Psoas muscle (tissue), 8 donors: ENCODE measurements around the gene PLA2G15. TPM values are rescaled to one million over a fixed set of nuclear protein-coding genes. Genes with fewer than 3 reads are reported as not detected.

ENCODE experiments used
- ATAC-seq, 4 donors: fragments of 200-7000 bp; cut with Tn5 transposase; one replicate each; pipeline ENCODE4 v1.9.1; 2020; ENCODE audit warnings: moderate library complexity in 3 of 4, mild to moderate bottlenecking in 2 of 4
- DNase-seq, 2 donors: peaks; one replicate each; pipeline ENCODE4 v3.0.0-alpha.2; 2020
- H3K27ac ChIP-seq: fragments of 200-600 bp; one replicate; pipeline ENCODE4 v1.8.0; 2022
- H3K27me3 ChIP-seq, 3 donors: fragments of 200-600 bp in 1 of 3; one replicate each; pipeline versions ENCODE4 v1.6.1 to v1.8.0; 2013 to 2022; ENCODE audit warnings: low read length in 2 of 3, mild to moderate bottlenecking in 2 of 3, moderate library complexity in 1 of 3; ENCODE audit not compliant: insufficient read depth in 3 of 3
- H3K36me3 ChIP-seq, 2 donors: fragments of 200-600 bp in 1 of 2; one replicate each; pipeline versions ENCODE4 v1.6.1 to v1.8.0; 2013 to 2022; ENCODE audit warnings: low read depth in 1 of 2, mild to moderate bottlenecking in 1 of 2, moderate library complexity in 1 of 2; ENCODE audit not compliant: insufficient read depth in 1 of 2
- H3K4me1 ChIP-seq: fragments of 200-600 bp; one replicate; pipeline ENCODE4 v1.8.0; 2022
- H3K4me3 ChIP-seq: fragments of 200-600 bp; one replicate; pipeline ENCODE4 v1.8.0; 2022; ENCODE audit warnings: mild to moderate bottlenecking
- H3K9me3 ChIP-seq: fragments of 200-600 bp; one replicate; pipeline ENCODE4 v1.8.0; 2022
- WGBS, 3 donors: extraction: QIAGEN DNeasy Blood & Tissue Kit; methylation state at CpG; one replicate each; pipeline versions ENCODE4 v1.1.6 to v1.1.7; 2013; 5-methylcytosine and 5-hydroxymethylcytosine counted together
- intact Hi-C, 2 donors: fragments of 100-400 bp; cut with DNase I; formaldehyde crosslinking; loops; one replicate each; pipeline versions ENCODE4 v1.11.0 to v1.14.2; 2022
- long read RNA-seq, 2 donors: library from polyadenylated mRNA; unstranded; transcript quantifications; one replicate each; pipeline ENCODE4 v2.0.0, GENCODE V29; 2021
- polyA plus RNA-seq, 3 donors: library from polyadenylated mRNA; stranded (reverse); fragments of 200-250 nt; gene quantifications; one replicate each; pipeline ENCODE4 v1.2.3, GENCODE V29; 2013
- total RNA-seq, 4 donors: library from RNA; stranded (reverse); fragmentation: NEBNext Ultra II Directional in 2 of 4; extraction: Animal tissue kit (Norgen Biotek cat#: 25700) in 2 of 4; gene quantifications; one replicate each; pipeline versions ENCODE4 v1.2.1 to v1.2.4, GENCODE V29; 2021 to 2023
- TF ChIP-seq, protein P1 (sequence below): fragments of 200-600 bp; IDR thresholded peaks from one replicate; pipeline ENCODE4 v1.8.0; 2022; ENCODE audit warnings: antibody characterized with exemption
- donor health status: healthy with polysubstance abuse.
- donor health status: DM: no; HTN: no; CAD: no; lungs with moderate emphysema.
- donor health status: Bipolar disorder and iron deficiency.
- donor health status: healthy.
- donor health status: DM: yes; HTN: yes; CAD: no.
- donor health status: DM: no; HTN: no; CAD: no.
- donor health status: DM: no; HTN: no; CAD: no.
- donor health status: DM: yes; HTN: yes; CAD: no.

Gene PLA2G15, protein sequence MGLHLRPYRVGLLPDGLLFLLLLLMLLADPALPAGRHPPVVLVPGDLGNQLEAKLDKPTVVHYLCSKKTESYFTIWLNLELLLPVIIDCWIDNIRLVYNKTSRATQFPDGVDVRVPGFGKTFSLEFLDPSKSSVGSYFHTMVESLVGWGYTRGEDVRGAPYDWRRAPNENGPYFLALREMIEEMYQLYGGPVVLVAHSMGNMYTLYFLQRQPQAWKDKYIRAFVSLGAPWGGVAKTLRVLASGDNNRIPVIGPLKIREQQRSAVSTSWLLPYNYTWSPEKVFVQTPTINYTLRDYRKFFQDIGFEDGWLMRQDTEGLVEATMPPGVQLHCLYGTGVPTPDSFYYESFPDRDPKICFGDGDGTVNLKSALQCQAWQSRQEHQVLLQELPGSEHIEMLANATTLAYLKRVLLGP
- total RNA-seq (10 to 100 TPM; 28.0 to 65.0 (median 31.0) TPM), polyA plus RNA-seq (10 to 100 TPM; 13.0 to 31.7 (median 22.6) TPM)
- long read RNA-seq, donor 1, transcript PLA2G15-201 (6 exons, 2,727 nt) = major isoform, 51 of 76 reads
- long read RNA-seq, donor 1, transcript PLA2G15-209 (6 exons, 1,203 nt) = minor isoform, 5 of 76 reads
- long read RNA-seq, donor 1, partial matches to known transcripts = 5 of 76 reads
- long read RNA-seq, donor 1, other reads (novel, unspliced or antisense) = 11 of 76 reads
- long read RNA-seq, donor 2, transcript PLA2G15-201 (6 exons, 2,727 nt) = major isoform, 132 of 256 reads
- long read RNA-seq, donor 2, transcript PLA2G15-207 (2 exons, 3,121 nt) = minor isoform, 14 of 256 reads
- long read RNA-seq, donor 2, transcript PLA2G15-206 (7 exons, 781 nt) = minor isoform, 12 of 256 reads
- long read RNA-seq, donor 2, transcript PLA2G15-209 (6 exons, 1,203 nt) = minor isoform, 38 of 256 reads
- long read RNA-seq, donor 2, partial matches to known transcripts = 5 of 256 reads
- long read RNA-seq, donor 2, other reads (novel, unspliced or antisense) = 55 of 256 reads

DNA sequence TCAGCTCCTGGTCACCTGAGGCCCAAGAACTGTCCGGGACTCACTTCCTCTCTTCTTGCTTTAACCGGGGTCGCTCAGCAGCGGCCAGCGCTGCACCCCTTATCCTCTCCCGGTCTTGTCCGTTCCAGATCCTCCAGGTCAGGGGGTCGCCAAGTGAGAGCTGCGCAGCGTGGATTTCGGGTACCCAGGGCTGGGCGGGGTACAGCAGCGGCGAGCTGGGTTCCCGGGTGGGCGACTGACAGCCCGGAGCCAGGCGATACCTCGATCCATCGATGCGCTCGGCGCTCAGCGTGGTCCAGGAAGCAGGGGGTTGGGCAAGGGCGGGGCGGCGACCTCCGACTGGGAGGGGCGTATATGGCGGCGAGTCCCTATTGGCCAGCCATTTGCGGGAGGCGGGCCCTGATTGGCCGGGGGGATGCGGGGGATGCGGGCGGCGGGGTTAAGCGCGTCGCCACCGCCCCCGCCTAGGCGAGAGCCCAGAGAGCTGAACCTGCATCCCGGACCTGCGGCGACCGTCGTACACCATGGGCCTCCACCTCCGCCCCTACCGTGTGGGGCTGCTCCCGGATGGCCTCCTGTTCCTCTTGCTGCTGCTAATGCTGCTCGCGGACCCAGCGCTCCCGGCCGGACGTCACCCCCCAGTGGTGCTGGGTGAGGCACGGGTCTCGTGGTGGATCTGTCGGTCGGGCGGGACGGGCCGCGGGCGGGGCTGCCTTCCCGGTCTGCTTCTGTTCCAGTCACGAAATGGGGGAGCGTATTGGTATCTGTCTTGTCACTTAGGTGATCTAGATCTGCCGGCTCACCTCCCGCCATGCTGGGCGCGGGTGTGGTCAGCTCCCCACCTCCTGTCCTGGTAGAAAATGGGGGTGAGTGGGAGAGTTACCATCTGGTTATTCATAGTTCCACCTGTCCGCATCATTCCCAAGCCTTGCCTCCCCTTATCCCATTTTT, at the start of gene PLA2G15:
PLA2G15 (plus strand) TSS at position 471 of the 951 bp plus-strand sequence; CDS start at position 525, 54 bp downstream.
- H3K4me3 ChIP-seq = peak within 1 kb of the TSS; percentile 85
- H3K9me3 ChIP-seq = no peaks in the 10 kb centered on the region
- intact Hi-C loops = no loop called here
- TF ChIP-seq, protein P1, sequence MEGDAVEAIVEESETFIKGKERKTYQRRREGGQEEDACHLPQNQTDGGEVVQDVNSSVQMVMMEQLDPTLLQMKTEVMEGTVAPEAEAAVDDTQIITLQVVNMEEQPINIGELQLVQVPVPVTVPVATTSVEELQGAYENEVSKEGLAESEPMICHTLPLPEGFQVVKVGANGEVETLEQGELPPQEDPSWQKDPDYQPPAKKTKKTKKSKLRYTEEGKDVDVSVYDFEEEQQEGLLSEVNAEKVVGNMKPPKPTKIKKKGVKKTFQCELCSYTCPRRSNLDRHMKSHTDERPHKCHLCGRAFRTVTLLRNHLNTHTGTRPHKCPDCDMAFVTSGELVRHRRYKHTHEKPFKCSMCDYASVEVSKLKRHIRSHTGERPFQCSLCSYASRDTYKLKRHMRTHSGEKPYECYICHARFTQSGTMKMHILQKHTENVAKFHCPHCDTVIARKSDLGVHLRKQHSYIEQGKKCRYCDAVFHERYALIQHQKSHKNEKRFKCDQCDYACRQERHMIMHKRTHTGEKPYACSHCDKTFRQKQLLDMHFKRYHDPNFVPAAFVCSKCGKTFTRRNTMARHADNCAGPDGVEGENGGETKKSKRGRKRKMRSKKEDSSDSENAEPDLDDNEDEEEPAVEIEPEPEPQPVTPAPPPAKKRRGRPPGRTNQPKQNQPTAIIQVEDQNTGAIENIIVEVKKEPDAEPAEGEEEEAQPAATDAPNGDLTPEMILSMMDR = no peak
- 0 to 1% (median 1%) methylated on average over 65 to 75 of the region's 75 CpGs for WGBS, 3 donors
- H3K27ac ChIP-seq = peak within 1 kb of the TSS; percentile 92
- peaks cover 0 to 15% of the 10 kb centered on the region in 2 donors for H3K36me3 ChIP-seq
- DNase-seq = peak; percentile 98 to 99
- H3K4me1 ChIP-seq = peaks cover 48% of the 10 kb centered on the region
- peak; percentile 91 to 96 (median 93) for ATAC-seq
- no peaks in the 10 kb centered on the region for H3K27me3 ChIP-seq

DNA sequence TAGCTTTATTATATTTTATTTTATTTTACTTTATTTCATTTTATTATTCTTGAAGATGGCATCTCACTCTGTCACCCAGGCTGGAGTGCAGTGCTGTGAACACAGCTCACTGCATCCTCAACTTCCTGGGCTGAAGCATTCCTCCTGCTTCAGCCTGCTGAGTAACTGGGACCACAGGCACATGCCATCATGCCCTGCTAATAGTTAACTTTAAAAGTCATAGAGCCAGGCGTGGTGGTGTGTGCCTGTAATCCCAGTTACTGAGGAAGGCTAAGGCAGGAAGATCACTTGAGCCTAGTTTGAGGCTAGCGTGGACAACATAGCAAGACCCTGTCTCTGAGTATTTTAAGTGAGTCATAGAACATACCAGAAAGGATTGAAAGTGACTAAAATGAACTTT, 47.9 kb upstream of the PLA2G15 start:
- Histone ChIP-seq H3K36me3 (peaks cover 0 to 18% of the 10 kb centered on the region in 2 donors), H3K4me1 (peaks cover 24% of the 10 kb centered on the region), H3K9me3 (no peaks in the 10 kb centered on the region), H3K27ac (peak overlapping the region; percentile 17), H3K27me3 (no peaks in the 10 kb centered on the region), H3K4me3 (no peak overlapping the region)
- intact Hi-C loops = no loop called here
- no peak for ATAC-seq
- TF ChIP-seq, protein P1 = no peak
- DNase-seq = no peak
- 92 to 95% (median 93%) methylated on average over 2 of the region's 2 CpGs for WGBS, 3 donors

DNA sequence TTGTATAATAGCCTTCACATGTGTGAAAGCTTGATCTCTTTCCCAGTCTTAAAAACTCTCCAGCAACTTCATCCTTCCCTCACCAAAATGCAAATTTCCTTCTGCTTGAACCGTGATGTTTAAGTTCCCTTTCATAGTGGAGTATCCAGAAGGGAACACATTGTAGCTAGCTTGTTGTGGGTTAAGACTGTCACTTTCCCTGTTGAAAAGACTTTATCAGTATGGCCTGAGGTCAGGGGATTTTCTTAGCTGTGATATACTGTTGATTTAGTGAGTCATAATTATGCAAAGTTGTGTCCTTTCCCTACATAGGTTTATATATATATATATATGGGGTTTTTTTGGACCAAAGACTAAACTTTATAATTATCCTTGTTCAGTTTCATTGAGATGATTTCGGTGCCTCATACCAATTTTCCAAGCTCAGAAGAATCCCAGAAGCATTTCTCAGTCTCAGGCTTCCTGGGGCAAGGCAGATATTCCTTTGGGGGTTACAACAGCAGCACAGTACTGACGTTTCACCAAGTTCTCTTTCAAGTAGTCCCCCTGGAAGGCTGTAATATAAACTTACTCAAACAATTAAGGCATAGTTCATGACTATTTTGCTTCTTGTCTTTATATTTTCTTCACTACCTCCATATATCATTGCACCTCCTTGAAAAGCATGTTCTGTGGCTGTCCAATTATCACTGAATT, 44.9 kb upstream of the PLA2G15 start:
- H3K36me3 ChIP-seq = no peaks in the 10 kb centered on the region
- no peaks in the 10 kb centered on the region for H3K27me3 ChIP-seq
- 35 to 56% (median 46%) methylated on average over 3 of the region's 3 CpGs for WGBS, 3 donors
- H3K4me1 ChIP-seq = peaks cover 42% of the 10 kb centered on the region
- TF ChIP-seq, protein P1 = no peak
- no peaks in the 10 kb centered on the region for H3K9me3 ChIP-seq
- intact Hi-C loops = no loop called here
- DNase-seq (no peak), ATAC-seq (no peak)
- no peak overlapping the region for H3K4me3 ChIP-seq
- peak overlapping the region; percentile 79 for H3K27ac ChIP-seq

DNA sequence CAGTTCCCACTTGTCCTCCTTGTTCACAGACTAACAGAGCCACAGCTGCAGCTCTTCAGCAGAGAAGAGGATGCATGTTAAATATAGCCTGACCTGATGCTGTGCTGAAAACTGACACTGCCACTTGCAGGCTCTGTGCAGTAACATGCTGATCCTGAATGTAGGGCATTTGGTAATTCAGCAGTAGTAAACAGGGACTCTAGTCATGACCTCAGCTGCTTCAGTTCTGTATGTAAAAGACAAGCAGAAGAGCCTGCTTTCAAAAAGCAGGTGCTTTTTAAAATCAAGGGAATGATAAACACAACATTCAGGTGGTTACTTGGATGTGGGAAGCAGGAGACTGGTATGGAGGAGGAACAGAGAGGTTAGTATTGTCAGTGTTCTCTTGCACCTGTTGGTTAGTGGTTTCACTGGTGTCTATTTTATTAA, 43.1 kb upstream of the PLA2G15 start:
- TF ChIP-seq, protein P1 = no peak
- peak overlapping the region; percentile 79 for H3K27ac ChIP-seq
- H3K9me3 ChIP-seq = no peaks in the 10 kb centered on the region
- DNase-seq = peak; percentile 23 to 54
- intact Hi-C loops = no loop called here
- no peak overlapping the region for H3K4me3 ChIP-seq
- H3K36me3 ChIP-seq = no peaks in the 10 kb centered on the region
- no peaks in the 10 kb centered on the region for H3K27me3 ChIP-seq
- H3K4me1 ChIP-seq = peaks cover 44% of the 10 kb centered on the region
- peak; percentile 95 to 96 (median 96) for ATAC-seq
